C4-2B (cell line): Measurements from ENCODE around the gene PFN4.

Source experiments
- H3K27ac ChIP-seq: fragments of 450-650 bp; 2 replicates; pipeline ENCODE4 v1.5.1; 2017
- ZFX ChIP-seq: fragments of 450-650 bp; IDR thresholded peaks from 2 replicates; pipeline ENCODE4 v1.6.1; 2017
- TF ChIP-seq, protein P1 (sequence below): fragments of 450-650 bp; conservative IDR thresholded peaks from 2 replicates; pipeline ENCODE4 v1.5.1; 2017; ENCODE audit warnings: mild to moderate bottlenecking

PFN4 gene

DNA sequence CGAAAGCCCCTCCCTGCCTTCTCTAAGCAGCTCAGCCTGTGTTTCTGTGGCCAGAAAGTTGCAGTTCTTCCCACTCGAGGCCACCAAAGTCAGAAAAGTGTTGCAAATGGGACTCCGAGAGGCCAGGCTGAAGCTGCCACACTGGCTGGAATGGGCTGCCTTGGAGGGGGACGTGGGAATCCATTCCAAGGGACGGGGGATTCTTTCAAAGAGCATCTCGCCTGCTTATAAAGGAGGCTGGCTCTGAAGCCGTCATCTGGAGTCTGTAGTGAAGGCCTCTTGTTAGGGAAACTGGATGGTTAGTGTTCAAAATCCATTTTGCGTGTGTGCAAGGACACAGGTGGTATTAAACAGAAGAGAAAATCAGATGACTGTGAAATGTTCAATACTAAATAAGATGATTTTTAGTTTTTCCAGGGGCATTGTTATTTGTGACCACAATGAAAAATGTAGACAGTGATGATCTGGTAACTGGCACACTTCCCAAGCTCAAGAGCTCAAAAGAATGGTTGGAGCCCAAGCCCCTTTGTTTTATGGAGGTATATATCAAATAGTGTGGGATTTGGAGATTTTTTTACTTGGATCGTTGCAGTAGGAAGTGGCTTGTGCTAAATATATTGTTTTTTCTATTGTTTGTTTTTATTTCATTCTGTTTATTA lies 917 bp upstream of the PFN4 start:
- peak; percentile 57 for TF ChIP-seq ZFX
- TF ChIP-seq, protein P1, sequence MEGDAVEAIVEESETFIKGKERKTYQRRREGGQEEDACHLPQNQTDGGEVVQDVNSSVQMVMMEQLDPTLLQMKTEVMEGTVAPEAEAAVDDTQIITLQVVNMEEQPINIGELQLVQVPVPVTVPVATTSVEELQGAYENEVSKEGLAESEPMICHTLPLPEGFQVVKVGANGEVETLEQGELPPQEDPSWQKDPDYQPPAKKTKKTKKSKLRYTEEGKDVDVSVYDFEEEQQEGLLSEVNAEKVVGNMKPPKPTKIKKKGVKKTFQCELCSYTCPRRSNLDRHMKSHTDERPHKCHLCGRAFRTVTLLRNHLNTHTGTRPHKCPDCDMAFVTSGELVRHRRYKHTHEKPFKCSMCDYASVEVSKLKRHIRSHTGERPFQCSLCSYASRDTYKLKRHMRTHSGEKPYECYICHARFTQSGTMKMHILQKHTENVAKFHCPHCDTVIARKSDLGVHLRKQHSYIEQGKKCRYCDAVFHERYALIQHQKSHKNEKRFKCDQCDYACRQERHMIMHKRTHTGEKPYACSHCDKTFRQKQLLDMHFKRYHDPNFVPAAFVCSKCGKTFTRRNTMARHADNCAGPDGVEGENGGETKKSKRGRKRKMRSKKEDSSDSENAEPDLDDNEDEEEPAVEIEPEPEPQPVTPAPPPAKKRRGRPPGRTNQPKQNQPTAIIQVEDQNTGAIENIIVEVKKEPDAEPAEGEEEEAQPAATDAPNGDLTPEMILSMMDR: no peak; the same call in 1 of the 2 replicates
- H3K27ac ChIP-seq: peak overlapping the region; percentile 81

DNA sequence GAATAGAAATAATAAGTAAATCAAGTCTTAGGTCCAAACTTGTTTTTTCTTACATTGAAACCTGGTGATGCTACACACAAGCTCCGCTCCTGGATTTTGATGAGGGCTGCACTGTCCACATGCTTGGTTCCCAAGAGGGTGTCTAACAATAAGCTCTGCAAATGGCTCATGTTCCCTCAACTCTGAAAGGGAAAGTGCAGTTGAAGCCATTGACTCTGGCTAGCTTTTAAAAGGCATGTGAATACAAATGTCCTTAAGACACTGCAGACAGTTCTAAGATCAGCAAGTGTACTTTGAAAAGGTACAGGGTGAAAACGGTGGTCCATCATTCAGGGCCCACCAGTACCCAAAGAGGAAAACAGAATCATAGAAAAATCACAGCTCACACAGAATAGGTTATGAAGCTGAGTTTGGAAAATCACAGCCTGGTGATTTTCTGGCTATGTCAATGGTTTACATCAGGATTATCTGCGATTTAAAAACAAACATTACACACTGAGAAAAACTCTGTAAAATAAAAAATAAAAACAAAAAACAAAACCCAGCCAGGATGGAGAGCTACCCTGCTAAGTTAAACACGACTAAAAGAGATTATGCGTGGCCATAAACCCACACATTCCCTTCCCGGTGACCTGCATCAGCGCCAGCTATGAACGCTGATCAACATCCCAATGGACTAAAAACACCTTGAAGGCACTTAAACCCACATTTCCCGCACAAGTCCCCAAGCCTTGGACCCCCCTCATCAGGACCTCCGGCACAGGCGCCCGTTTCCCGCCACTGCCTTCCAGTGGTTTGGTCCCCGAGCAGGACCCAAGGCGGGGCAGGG lies 554 bp downstream of the PFN4 start:
- no peak for TF ChIP-seq ZFX
- TF ChIP-seq, protein P1: no peak

DNA sequence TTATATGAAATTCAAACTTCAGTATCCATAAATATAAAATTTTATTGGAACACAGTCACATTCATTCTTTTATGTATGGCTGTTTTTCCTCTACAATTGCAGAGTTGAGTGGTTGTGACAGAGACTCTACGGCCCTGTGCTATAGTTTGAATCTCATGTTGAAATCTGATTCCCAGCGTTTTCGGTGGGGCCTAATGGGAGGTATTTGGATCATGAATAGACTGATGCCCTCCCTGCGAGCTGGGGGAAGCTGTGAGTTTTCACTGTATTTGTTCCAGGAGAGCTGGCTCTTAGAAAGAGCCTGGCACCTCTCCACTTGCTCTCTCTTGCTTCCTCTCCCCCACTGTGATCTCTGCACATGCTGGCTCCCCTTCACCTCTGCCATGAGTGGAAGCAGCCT lies 1.7 kb downstream of the PFN4 start:
- H3K27ac ChIP-seq: no peak overlapping the region
- TF ChIP-seq ZFX: no peak
- TF ChIP-seq, protein P1: no peak

More for the DNA sequence above, 554 bp downstream of the PFN4 start:
- peak overlapping the region; percentile 81 for H3K27ac ChIP-seq

DNA sequence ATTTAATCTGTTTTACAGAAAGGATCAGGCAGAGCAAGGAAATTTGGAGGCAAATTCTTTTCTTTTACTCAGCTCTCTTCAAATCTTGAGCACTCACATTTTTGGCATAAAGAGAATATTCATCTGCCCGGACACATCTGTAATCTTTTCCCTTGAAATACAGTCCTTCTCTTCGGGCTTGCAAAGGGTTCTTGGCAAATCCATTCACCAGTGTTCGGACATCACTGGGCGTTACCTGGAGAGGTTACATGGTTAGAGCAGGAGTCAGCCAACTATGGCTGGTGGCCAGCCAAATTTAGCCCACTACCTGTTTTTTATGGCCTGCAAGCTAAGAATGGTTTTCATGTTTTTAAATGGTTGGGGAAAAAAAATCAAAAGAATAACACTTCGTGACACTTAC lies 2.1 kb downstream of the PFN4 start:
- TF ChIP-seq, protein P1: no peak
- no peak for TF ChIP-seq ZFX
- no peak overlapping the region for H3K27ac ChIP-seq

DNA sequence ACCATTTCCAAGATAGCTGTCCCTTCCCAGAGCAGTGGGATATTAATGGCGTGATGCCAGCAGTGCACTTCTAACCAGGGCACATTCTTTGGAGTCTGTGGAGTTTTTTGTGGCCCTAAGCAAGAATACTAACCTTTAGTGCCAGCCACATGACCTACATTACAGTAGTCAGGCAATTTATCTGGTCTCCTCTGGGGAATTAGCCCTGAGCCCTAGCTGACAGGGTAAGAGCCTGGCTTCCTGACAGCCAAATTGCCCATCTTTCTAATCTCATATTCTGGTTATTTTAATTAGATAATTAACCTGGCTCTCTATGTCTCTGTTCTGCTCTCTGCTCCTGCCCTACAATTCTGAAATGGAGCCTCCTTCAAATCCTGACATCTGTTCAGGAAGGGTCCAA lies 5.2 kb downstream of the PFN4 start:
- no peak for TF ChIP-seq ZFX
- TF ChIP-seq, protein P1: no peak
- no peak overlapping the region for H3K27ac ChIP-seq

DNA sequence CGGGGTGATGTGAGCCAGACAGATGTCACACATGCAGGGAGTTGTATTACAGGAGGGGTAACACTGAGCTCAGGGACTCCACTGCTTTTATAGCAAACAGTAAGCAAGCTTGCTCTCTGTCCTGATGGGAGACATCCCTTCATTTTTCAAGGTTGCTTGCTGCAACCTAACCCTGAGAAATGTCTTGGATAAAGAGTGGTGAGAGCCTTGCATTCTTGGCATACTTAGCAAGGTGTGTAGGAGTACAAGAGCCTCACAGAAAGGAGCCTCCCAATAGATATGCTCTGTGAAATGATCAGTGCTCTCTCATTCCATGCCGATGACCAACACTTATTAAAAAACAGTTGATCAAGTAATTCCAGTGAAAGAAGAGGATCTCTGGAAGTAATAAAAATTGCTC lies 8.1 kb downstream of the PFN4 start:
- no peak overlapping the region for H3K27ac ChIP-seq
- TF ChIP-seq ZFX: no peak
- TF ChIP-seq, protein P1: no peak

DNA sequence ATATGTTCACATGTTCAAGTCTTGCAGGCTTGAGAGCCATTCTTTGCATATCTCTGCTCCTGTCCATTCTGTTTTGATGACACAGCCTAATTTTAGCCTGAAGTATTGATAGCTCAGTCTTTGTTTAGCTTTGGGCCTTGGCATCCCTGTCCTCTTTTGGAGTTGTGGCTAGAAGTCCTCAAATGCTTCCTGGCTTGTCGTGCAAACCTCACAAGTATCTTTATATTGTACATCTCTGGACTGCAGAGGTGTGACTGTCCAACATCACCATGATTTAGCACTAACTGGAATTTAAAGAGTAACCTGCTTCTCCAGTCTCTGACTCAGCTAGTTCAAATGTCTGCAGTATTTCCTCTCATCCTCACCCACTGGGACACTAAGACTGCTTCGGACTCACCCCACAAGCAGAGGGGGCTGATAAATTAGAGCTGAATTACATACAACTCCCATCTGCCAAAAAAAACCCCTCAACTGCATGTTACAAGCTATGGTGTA lies 11.7 kb downstream of the PFN4 start:
- no peak overlapping the region for H3K27ac ChIP-seq
- TF ChIP-seq ZFX: no peak
- TF ChIP-seq, protein P1: no peak
